Measurements from ENCODE around the gene CD300H. TPM values are rescaled to one million over a fixed set of nuclear protein-coding genes. Genes with fewer than 3 reads are reported as not detected.

CD300H gene
- total RNA-seq, 1 donor from 2014 or later = not detected

DNA sequence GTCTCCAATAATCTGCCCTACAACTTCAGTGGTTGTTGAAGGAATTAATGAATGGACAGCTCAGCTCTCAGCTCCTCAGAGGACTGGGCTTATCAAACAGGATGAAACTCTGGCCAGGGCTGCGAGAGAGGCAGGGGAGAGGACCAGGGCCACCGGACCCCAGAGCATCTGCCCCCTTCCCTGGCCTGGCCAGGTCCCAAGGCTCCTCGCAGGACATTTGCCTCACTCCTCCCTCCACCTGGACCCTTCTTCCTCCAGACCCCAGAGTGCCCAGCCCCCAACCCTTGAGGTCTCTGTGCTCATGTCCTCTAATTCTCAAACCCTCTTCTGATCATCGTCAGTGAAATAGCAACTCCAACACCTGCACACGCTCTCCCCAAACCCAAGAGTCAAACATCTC, 25.1 kb downstream of the CD300H start:
- no peak for DNase-seq (ENCODE audit: low read depth)
- H3K36me3 ChIP-seq (ENCODE audit: control insufficient read depth, insufficient read depth, low read length) = no peaks in the 10 kb centered on the region
- H3K4me3 ChIP-seq (ENCODE audit: low read depth, low read length) = no peak overlapping the region
- TF ChIP-seq, protein P1, sequence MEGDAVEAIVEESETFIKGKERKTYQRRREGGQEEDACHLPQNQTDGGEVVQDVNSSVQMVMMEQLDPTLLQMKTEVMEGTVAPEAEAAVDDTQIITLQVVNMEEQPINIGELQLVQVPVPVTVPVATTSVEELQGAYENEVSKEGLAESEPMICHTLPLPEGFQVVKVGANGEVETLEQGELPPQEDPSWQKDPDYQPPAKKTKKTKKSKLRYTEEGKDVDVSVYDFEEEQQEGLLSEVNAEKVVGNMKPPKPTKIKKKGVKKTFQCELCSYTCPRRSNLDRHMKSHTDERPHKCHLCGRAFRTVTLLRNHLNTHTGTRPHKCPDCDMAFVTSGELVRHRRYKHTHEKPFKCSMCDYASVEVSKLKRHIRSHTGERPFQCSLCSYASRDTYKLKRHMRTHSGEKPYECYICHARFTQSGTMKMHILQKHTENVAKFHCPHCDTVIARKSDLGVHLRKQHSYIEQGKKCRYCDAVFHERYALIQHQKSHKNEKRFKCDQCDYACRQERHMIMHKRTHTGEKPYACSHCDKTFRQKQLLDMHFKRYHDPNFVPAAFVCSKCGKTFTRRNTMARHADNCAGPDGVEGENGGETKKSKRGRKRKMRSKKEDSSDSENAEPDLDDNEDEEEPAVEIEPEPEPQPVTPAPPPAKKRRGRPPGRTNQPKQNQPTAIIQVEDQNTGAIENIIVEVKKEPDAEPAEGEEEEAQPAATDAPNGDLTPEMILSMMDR (IDR thresholded peaks at IDR 0.05; ENCODE audit: insufficient read depth, low read length, severe bottlenecking) = no peak
- no peaks in the 10 kb centered on the region for H3K27me3 ChIP-seq (ENCODE audit: control insufficient read depth, insufficient read depth, low read length)
- peak; percentile 84 for FAIRE-seq

DNA sequence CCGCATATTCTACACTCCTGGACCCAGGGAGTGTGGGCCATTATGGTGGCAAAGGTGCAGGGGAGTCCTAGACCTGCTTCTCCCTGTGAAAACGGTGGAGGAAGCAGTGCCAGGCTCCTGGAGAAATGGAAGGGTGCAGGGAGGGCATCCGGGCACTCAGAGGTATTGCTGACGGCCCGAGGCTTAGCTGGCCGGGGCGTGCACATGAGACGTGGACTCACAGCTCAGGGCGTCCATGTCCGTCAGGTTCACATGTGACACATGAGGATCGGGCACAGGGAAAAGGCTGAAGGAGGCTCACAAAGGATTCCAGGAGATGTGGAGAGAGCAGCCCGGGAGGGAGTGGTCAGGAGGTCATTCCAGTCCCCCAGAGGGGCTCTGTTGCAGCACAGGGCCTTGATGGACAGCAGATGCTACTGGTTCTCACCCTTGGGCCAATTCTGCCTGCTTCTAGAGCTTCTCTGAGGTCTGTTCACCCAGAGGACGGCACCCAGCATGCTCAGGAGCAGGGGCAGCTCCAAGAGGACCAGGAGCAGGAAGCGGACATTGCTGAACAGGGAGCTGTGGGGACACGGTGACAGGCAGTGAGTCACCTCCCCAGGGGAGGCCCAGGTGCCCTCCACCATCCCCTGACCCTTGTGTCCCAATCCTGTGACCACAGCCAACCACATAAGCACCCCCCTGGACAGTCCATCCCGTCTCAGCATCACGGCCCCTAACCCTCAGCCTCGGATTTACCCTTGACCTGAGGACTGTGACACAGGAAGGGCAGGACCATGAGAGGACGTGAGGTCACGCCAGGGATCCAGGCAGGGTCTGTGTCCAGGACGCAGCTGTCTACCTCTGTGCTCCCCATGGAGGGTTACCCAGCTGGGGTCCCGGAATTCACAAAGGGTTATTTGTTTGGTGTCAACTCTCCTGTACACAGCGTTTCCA, 25.9 kb downstream of the CD300H start:
- FAIRE-seq (peak; percentile 36), DNase-seq (ENCODE audit: low read depth) (no peak)
- no peaks in the 10 kb centered on the region for H3K27me3 ChIP-seq (ENCODE audit: control insufficient read depth, insufficient read depth, low read length)
- no peak overlapping the region for H3K4me3 ChIP-seq (ENCODE audit: low read depth, low read length)
- TF ChIP-seq, protein P1 (IDR thresholded peaks at IDR 0.05; ENCODE audit: insufficient read depth, low read length, severe bottlenecking) = no peak
- no peaks in the 10 kb centered on the region for H3K36me3 ChIP-seq (ENCODE audit: control insufficient read depth, insufficient read depth, low read length)

DNA sequence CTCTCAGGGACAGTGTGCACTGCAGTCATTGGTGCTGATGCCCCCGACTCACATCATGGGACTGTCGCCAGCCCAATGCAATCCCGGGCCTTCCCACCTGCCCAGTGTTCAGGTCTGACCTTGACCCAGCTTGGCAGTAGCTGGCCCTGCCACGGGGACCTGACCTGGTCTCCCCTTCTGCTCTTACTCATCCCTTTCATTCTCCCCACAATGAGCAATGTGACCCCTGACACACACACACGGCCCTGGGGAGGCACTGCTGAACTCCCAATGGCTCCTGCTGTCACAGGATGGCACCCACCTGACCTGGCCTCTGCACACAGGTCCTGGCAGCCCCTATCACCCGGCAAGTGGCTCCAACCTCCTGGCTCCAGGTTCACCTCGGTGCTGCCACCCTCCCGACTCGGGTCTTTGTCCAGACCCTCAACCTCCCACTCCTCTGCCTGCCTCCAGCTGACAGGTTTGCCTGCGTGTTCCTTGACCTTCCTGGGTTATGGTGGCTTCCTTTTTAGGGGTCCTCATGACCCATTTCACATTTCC, 28.0 kb downstream of the CD300H start:
- no peak overlapping the region for H3K4me3 ChIP-seq (ENCODE audit: low read depth, low read length)
- TF ChIP-seq, protein P1 (IDR thresholded peaks at IDR 0.05; ENCODE audit: insufficient read depth, low read length, severe bottlenecking) = no peak
- no peaks in the 10 kb centered on the region for H3K27me3 ChIP-seq (ENCODE audit: control insufficient read depth, insufficient read depth, low read length)
- H3K36me3 ChIP-seq (ENCODE audit: control insufficient read depth, insufficient read depth, low read length) = no peaks in the 10 kb centered on the region
- FAIRE-seq (no peak), DNase-seq (ENCODE audit: low read depth) (no peak)

DNA sequence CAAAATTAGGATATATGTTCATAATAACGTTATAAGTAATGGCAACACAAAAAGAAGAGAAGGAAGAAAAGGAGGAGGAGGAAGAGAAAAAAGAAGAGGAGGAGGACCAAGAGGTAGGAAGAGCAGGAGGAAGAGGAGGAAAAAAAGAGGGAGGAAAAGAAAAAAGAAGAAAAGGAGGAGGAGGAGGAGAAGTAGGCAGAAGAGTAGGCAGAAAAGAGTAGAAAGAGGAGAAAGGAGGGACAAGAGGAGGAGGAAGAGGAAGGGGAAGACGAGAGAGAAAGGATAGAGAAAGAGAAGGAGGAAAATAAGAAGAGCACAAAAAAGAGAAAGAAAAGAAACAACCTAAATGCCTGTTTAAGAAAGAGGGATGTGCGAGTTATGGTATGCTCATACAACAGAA, 30.4 kb downstream of the CD300H start:
- H3K36me3 ChIP-seq (ENCODE audit: control insufficient read depth, insufficient read depth, low read length) = no peaks in the 10 kb centered on the region
- no peaks in the 10 kb centered on the region for H3K27me3 ChIP-seq (ENCODE audit: control insufficient read depth, insufficient read depth, low read length)
- no peak for DNase-seq (ENCODE audit: low read depth)
- no peak for FAIRE-seq
- TF ChIP-seq, protein P1 (IDR thresholded peaks at IDR 0.05; ENCODE audit: insufficient read depth, low read length, severe bottlenecking) = no peak
- H3K4me3 ChIP-seq (ENCODE audit: low read depth, low read length) = no peak overlapping the region

DNA sequence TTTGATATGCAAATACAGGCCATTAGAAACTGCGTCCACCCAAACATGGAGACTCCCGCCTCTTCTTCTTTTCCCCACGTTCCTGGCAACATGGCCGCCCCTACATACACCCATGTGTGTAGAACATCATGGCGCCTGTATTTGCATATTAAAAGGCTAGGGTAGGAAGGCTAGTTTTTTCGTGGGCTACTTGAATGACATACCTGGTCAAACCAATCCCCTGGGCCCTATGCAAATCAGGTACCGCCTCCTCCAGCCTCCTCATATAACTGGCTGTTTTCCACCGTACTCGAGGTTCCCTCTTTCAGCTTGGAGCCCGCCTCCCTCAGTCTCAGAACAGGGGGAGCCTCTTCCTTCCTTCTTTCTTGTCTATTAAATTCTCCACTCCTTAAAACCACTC, 35.2 kb downstream of the CD300H start:
- TF ChIP-seq, protein P1 (IDR thresholded peaks at IDR 0.05; ENCODE audit: insufficient read depth, low read length, severe bottlenecking) = no peak
- Histone ChIP-seq H3K27me3 (ENCODE audit: control insufficient read depth, insufficient read depth, low read length) (no peaks in the 10 kb centered on the region), H3K36me3 (ENCODE audit: control insufficient read depth, insufficient read depth, low read length) (no peaks in the 10 kb centered on the region), H3K4me3 (ENCODE audit: low read depth, low read length) (no peak overlapping the region)
- DNase-seq (ENCODE audit: low read depth) = no peak
- no peak for FAIRE-seq
